GM19452 (cell line): ENCODE data around the gene ENAH.
"Not testable (repeated sequence)": the region's sequence is repeated elsewhere in the genome, so short reads cannot be mapped to it uniquely, and the experiment has no call there.

Experiments used
- ATAC-seq: cut with Tn5 transposase; IDR thresholded peaks from one replicate; pipeline ENCODE4 v1.9.1; 2021; ENCODE audit not compliant: unreplicated experiment

The ENAH gene

GRCh38 chr1:225677350-225678124 is 24.6 kb upstream of the ENAH start:
- ATAC-seq: no peak

- no peak for ATAC-seq
These were observed 21.5 kb upstream of the ENAH start for GRCh38 chr1:225674381-225674780.

DNA sequence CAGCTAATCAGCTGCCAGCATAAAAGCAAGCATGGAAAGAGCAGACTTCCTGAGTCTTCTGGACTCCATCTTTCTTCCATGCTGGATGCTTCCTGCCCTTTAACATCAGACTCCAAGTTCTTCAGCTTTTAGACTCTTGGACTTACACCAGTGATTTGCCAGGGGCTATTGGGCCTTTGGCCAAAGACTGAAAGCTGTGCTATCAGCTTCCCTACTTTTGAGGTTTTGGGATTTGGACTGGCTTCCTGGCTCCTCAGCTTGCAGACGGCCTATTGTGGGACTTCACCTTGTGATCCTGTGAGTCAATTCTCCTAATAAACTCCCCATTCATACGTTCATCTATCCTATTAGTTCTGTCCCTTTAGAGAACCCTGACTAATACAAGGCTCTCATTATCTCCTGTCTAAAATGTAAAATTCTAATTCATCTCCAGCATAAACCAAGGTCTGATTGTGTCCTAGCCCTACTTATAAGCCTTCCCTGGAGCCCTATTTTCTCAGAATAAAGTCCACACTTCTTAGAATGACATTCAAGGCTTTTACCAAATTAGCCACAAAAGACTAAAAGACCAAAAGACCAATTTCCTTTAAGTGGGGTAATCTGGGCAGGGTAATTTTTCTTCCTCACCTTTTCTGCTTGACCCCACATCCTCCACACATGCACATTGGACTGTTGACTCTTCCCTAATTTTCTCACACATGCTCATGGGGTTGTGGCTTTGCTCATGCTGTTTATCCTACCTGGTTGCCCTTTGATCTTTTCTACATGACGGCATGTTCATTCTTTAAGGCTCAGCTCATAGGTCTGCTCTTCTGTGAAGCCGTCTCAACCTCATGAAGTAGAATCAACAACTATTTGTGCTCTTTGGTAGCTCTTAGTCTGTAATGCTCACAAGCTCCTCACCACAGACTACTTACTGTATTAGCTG is 18.1 kb upstream of the ENAH start:
- no peak for ATAC-seq

GRCh38 chr1:225670356-225670755 is 17.4 kb upstream of the ENAH start:
- ATAC-seq: no peak

DNA sequence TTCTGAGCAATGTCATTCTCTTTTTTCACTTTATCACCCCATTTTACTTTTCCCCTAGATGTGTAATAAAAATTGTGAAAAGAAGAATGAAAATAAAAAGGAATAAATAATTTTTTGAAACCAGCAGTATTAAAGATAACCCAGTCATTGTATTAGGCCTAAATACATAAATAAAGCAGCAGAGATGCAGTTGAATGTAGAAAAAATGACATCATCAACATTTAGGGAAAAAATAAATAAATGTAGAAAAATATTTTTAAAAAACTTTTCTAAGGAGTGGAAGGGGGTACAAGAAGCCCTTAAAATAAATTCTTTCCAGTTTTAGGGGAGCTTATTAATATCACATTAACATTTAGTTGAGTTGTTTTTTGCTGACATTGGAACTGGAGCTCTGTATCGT is 15.3 kb upstream of the ENAH start:
- no peak for ATAC-seq

- no peak for ATAC-seq
These were observed 14.4 kb upstream of the ENAH start for GRCh38 chr1:225667362-225667761.

DNA sequence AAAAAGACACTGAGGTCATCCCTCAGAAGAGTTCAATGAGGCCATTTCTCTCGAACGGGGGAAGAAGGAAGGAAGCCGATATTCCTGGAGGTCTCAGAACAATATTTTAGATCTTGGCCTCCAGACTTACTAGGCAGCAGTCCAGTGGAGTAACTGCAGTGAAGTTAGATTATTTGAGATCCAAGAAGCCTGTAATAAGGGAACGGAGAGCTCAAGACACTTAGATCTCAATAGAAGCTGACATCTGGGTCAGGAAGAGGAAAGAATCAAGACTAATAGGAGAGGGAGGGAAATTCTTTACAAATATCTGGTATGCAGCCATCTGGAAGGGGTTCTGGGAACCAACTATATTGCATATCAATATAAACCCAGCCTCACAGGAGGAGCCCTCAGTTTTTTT is 13.6 kb upstream of the ENAH start:
- ATAC-seq: no peak

- ATAC-seq: no peak
These were observed 11.8 kb upstream of the ENAH start for GRCh38 chr1:225664762-225665161.

GRCh38 chr1:225662155-225662554 is 9.2 kb upstream of the ENAH start:
- ATAC-seq: no peak

DNA sequence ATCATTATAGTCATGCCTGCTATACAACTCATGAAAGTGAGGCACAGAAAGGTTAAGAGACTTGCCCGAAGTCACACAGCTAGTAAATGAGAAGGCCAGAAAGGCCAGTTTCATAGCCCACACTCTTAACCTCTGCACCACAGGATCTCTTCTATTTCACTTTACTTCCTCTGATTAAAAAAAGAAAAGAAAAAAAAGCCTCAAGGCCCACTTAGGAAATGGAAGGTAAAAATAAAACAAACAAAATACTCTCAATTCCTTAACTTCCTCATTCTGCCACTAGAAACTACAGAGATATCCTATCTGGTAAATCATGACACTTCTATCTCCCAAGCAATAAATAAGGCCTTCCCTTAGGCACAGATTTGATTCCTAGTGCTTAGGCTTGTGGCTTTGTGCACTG is 7.6 kb upstream of the ENAH start:
- no peak for ATAC-seq

DNA sequence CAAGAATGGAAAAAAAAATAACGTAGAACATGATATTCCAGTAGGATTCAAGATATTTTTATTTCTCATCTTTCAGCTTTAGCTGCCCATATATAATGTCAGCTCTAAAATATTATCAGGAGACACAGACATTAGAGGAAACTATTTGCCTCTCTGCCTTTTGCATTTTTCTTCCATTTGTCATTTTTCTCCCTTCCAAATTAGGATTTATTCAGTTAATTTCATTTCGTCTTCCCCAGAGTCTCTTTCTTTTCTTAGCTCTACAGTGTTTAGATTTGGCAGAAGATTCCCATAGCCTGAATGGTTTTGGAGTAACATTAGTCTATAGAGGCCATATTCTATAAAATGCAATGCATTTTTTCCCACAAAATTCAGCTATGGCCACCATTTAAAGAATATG is 5.1 kb upstream of the ENAH start:
- ATAC-seq: no peak

DNA sequence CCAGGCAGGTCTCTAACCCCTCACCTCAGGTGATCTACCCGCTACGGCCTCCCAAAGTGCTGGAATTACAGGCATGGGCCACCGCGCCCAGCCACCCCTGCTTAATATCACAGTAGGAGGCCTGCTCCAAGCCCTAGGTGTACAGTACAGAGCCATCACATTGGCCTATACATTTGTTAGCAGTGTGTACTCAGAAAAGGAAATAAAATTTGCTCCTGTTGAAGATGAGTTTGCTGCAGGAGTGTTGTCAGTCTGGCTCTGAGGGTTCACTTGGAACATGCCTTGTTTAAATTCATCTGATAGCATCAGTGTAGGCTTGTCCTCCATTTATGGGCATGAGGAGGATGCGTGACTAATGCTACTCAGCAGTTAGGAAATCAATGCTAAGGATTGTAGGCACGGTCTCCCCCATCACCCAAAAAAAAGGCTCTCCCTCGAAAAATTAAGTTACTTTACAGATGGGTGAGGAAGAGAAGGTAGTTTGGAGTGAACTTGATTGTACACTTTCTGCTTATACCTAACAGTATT is 4.6 kb upstream of the ENAH start:
- no peak for ATAC-seq

GRCh38 chr1:225656259-225656655 is 3.3 kb upstream of the ENAH start:
- not testable (repeated sequence) for ATAC-seq

DNA sequence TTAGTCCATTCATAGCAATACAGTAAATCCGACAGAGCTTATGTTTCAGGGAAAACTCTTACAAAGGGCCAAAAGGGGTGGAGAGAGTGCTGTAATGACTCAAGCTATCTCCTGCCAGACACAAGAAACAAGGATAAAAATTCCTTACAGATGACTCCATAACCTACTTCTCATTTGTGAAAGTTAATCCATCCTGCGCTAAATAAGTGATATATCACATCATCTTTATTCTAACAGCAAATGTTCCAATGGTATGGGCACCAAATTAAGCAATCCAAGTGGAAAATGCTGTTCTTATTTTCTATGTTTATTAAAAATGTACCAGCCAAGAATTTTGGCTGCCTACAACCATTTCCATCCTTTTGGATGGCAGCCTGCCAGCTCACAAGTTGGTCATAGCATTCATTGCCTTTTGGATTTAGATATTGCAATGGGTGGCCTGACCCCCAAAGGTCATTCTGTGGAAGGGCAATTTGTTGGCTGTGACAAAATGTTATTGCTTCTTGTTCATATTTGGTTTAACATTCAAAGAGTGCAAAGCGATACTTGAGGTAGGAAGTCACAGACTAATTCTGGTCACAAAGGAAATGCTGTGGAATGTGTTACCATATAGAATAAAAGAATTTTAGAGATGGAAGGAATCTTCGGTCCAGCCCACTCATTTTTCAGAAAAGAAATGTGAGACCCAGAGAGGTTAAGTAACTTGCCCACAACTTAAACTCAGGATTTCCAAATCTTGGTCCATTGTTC is 2.8 kb upstream of the ENAH start:
- no peak for ATAC-seq

DNA sequence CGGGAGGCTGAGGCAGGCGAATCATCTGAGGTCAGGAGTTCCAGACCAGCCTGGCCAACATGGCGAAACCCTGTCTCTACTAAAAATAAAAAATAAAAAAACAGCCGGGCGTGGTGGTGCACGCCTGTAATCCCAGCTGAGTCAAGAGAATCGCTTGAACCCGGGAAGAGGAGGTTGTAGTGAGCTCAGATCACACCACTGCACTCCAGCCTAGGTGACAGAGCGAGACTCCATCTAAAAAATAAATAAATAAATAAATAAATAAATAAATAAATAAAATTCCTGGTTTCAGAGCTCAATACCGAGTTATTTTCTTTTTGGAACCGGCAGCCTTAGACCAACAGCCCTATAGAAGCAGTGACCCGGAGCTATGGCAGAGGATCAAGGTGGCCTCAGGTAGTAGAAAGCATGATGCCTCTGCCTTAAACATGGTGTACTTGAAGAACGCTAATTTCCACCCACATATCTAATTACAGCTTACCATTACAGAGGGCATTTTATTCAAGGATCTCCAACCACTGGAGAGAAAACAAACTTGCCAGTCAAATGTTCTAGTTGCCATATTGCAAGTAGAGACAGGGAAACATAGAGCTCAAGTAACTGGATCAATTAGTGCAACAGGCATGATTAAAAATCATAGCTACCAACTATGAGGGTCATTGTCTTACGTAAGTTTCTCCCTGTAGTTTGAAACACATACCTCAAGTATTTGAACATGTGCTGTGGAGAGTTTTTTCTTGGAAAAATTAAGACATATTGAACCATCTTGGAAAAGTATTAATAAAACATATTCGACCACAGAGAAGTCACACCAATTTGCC is 2.0 kb upstream of the ENAH start:
- no peak for ATAC-seq

GRCh38 chr1:225654277-225654597 is 1.3 kb upstream of the ENAH start:
- no peak for ATAC-seq

DNA sequence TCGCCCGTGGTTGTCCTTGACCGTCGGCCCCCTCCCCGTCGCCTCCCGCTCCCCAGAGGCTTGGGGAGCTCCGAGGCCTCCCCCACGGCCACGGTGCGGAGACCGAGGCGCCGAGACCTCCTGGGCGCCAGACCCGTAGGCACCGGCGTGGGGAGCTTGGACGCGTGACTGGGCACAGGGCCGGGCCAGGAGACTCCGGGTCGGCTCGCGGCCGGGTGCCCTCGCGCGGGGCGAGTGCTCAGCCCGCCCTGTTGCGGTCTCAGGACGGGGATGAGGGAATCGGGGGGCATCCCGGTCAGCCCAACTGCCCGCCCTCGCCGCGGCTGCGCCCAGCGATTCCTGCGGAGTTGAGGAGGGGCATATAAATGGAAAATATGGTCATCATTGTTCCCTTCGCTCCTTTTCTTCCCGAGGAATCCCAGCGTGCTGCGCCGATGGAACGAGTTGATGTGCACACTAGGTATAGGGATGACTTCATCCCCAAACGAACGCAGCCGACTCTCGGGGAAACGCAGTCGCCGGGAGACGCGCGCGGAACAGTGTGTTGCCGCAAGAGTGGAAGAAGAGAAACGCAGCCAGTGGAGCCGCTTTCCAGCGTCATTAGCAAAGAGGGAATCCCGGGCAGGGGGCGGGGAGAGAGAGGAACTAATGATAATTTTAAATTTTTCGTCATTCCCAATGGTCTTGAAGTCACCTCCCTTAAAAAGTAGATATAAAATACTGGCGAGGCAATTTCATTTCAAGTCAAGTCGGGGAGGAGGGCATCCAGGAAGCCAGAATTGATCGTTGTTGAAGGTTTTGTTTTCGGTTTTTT is 747 bp upstream of the ENAH start:
- peak; percentile 25 for ATAC-seq

DNA sequence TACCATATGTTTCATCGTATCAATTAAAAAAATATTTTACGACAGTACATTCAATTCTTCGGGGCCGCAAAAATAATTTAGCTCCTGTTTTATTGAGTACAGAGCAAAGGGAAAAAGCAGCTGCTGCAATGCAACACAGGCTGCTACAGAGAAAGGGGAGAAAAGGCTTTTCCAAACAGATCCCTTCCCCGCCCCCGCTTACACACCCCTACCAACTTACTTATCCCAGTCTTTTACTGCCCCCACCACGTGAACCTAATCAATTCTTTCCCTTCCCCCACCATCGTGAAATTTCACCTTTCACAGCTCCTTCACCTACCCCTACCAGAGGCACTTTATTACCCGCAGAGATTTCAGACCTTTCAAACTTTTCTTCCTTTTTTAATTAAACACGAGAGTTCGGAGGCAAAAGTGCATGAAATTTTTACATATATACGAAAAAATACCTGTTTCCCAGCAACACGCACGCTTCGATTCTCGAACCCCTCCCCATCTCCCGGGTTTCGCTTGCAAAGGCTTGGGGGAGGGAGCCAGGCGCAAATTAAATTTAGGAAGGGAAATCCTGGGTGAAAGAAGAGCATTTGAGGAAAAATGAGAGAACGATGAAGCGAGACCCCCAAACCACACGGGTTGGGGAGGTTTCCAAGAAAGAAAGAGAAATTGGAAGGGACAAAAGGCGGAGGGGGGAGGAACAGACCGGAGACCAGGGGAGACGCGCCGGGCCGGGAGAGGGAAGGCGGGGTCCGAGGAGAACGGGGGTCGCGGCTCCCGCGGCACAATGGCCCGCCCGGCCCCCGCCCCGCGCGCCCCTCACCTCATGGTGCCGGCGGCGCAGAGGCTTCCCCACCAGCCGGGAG is 823 bp downstream of the ENAH start:
- no peak for ATAC-seq

GRCh38 chr1:225651376-225651871 is 1.5 kb downstream of the ENAH start:
- ATAC-seq: no peak
